HFF-Myc (cell line): ENCODE results near the gene VWA7.

Source experiments
- DNase-seq: peaks from one replicate; pipeline ENCODE4 v3.0.0-alpha.2; 2011; ENCODE audit warnings: low read depth; ENCODE audit errors: extremely low read depth
- H3K4me3 ChIP-seq: replicated peaks from 2 replicates; pipeline ENCODE4 v1.5.1; 2011; ENCODE audit warnings: low read depth, mild to moderate bottlenecking, control low read depth, low read length
- CTCF ChIP-seq: IDR thresholded peaks from 2 replicates; pipeline ENCODE4 v1.5.1; 2012; ENCODE audit warnings: mild to moderate bottlenecking, low read depth, low read length, control low read depth; ENCODE audit errors: missing control alignments

The VWA7 gene

GRCh38 chr6:31778999-31779885 lies 2.1 kb upstream of the VWA7 start:
- H3K4me3 ChIP-seq: no peak overlapping the region
- no peak for DNase-seq
- no peak for TF ChIP-seq CTCF

DNA sequence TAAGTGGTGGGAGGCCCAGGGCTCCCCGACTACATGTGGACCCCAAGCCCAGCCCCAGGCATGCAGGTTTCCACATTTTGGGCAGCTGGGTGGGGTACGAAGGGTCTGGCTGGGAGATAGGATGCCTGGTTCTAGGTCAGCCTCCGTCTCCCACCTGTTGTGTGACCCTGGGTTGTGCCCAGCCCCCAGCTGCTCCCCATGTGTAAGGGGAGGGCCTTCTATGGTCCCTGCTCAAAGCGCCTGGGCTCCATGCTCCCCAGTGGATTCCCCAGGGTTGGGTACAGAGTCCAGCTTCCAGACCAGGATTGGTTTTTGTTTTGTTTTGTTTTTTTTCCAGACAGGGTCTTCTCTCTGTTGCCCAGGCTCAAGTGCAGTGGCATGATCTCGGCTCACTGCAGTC lies 1.1 kb upstream of the VWA7 start:
- no peak overlapping the region for H3K4me3 ChIP-seq
- no peak for DNase-seq
- no peak for TF ChIP-seq CTCF

DNA sequence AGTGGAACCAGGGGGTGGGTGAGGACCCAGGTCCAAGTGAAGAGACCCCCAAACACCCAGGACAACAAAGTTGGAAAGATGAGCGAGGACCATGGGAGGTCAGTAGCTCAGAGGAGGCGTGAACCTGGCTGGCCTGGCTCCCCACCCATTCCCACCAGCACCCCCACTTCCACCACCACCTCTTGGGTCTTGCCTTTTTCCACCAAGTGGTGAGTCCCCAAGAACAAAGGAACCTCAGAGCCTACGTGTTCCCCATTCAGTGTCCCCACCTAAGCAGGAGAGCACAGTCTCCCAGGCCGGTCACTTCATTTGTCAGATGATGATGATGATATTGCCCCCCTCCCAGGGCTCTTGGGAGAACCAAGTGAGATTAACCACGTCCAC lies 531 bp upstream of the VWA7 start:
- TF ChIP-seq CTCF: no peak
- DNase-seq: no peak
- no peak overlapping the region for H3K4me3 ChIP-seq

- no peak for DNase-seq
- no peak for TF ChIP-seq CTCF
- no peak overlapping the region for H3K4me3 ChIP-seq
Measured at GRCh38 chr6:31776485-31776988, 591 bp downstream of the VWA7 start.

DNA sequence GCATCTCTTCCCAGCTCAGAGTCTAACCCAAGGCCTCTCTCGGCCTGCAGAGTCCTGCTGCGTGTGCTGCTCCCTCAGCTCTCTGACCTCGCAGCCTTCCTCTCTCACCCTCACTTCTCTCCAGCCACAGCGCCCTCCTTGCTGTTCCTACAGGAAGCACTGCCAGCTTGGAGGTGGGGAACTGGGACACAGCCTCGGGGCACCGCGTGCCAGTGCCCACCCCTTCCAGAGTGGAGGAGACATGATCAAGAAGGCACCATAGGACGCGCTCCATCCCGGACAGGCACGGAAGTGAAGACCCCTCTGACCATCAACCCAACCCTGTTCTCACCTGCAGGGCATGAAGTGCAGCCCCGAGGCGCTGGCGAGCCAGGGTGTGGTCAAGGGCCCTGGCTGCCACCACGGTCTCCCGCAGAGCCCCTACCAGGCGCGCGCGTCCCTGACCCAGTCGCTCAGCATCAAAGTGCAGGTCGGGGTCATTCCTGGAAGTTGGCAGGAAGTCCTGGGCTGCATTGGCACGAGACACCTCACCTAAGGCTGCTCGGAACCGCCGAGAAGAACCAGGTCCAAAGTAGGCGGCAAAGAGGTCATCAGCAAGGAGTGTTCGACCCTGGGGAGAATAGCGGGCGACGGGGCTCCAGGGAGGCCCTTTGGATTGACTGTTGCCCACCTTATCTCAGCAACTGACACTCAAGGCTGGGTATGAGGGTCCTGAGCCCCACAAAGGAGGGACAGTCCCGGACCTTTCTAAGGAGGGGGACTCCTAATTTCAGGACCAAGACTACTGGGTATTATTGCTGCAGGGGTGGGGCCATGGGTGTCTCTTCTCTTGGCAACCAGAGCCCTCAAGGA lies 1.3 kb downstream of the VWA7 start:
- no peak overlapping the region for H3K4me3 ChIP-seq

DNA sequence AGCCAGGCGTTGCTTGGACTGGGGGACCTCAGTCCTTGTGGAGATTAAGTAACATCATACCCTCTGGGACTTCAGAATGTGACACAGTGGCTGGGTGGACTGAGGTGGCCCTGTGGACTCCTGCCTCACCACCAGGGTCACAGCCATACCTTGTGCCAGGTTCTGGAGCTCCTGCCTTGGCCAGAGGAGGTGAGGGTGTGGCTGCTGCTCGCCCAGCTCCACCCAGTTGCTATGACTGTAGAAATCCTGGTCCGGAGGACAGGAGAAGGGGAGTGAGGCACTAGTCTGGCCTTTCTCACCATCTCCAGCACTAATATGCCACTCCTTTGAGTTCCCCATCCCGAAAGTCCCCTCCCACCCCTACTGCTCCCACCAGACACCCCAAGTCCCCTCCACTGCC lies 1.9 kb downstream of the VWA7 start:
- H3K4me3 ChIP-seq: no peak overlapping the region
- no peak for DNase-seq
- TF ChIP-seq CTCF: no peak

More for the DNA sequence above, 1.3 kb downstream of the VWA7 start:
- no peak for DNase-seq
- no peak for TF ChIP-seq CTCF
